NOMO-1 (cell line): Measurements from ENCODE around the gene LRRC37A.
A peak's percentile ranks its signal among the peaks of the same experiment; 100 is the strongest.
"Not testable (repeated sequence)": the region's sequence is repeated elsewhere in the genome, so short reads cannot be mapped to it uniquely, and the experiment has no call there.

Source experiments
- DNase-seq, 2 experiments: peaks; one replicate each; lab custom pipeline; 2025; ENCODE audit not compliant: unreplicated experiment in 2 of 2; lab: John Stamatoyannopoulos, UW

LRRC37A gene

GRCh38 chr17:46286764-46287221 is 8.1 kb upstream of the LRRC37A start:
- peak in 1 of 2 experiments; percentile 63 for DNase-seq

GRCh38 chr17:46287587-46287986 is 7.3 kb upstream of the LRRC37A start:
- not testable (repeated sequence) for DNase-seq

GRCh38 chr17:46290906-46291546 is 3.9 kb upstream of the LRRC37A start:
- DNase-seq: peak; percentile 47 to 71

- not testable (repeated sequence) for DNase-seq
Measured at GRCh38 chr17:46291618-46292017, 3.3 kb upstream of the LRRC37A start.

GRCh38 chr17:46341220-46341619 is 46.3 kb downstream of the LRRC37A start:
- DNase-seq: not testable (repeated sequence)

- DNase-seq: not testable (repeated sequence)
Measured at GRCh38 chr17:46342131-46342530, 47.2 kb downstream of the LRRC37A start.

- not testable (repeated sequence) for DNase-seq
Measured at GRCh38 chr17:46348345-46348744, 53.4 kb downstream of the LRRC37A start.

- DNase-seq: not testable (repeated sequence)
Measured at GRCh38 chr17:46349060-46349459, 54.1 kb downstream of the LRRC37A start.

GRCh38 chr17:46353856-46354255 is 58.9 kb downstream of the LRRC37A start:
- DNase-seq: not testable (repeated sequence)

- not testable (repeated sequence) for DNase-seq
Measured at GRCh38 chr17:46361145-46361735, 66.3 kb downstream of the LRRC37A start.

- not testable (repeated sequence) for DNase-seq
Measured at GRCh38 chr17:46361755-46362154, 66.8 kb downstream of the LRRC37A start, which contains the start of gene ARL17B. ARL17B (minus strand) TSS chr17:46361766; CDS start chr17:46358397, 3,369 bp downstream.

- not testable (repeated sequence) for DNase-seq
Measured at GRCh38 chr17:46367520-46367919, 72.6 kb downstream of the LRRC37A start.

GRCh38 chr17:46372236-46373229 is 77.6 kb downstream of the LRRC37A start:
- DNase-seq: not testable (repeated sequence)

- not testable (repeated sequence) for DNase-seq
Measured at GRCh38 chr17:46373418-46373817, 78.5 kb downstream of the LRRC37A start.

GRCh38 chr17:46383118-46383517 is 88.2 kb downstream of the LRRC37A start:
- DNase-seq: not testable (repeated sequence)

- DNase-seq: not testable (repeated sequence)
Measured at GRCh38 chr17:46385491-46385890, 90.6 kb downstream of the LRRC37A start.
